Tibial artery (tissue), 4 donors: ENCODE data around the gene MGAT4C.

Experiments used
- DNase-seq, 2 donors: peaks; one replicate each; pipeline ENCODE4 v3.0.0-alpha.2; 2019
- H3K27ac ChIP-seq, 2 donors: fragments of 200-600 bp; sonication (generic) in 1 of 2; 1 replicate in 1 of 2; 2 replicates in 1 of 2; pipeline ENCODE4 v1.5.1; 2018 to 2019; ENCODE audit warnings: mild to moderate bottlenecking in 1 of 2
- H3K27me3 ChIP-seq, 2 donors: fragments of 200-600 bp; sonication (generic) in 1 of 2; one replicate each; pipeline versions ENCODE4 v1.5.1 to v1.6.0; 2016 to 2019
- H3K36me3 ChIP-seq, 3 donors: fragments of 200-600 bp; sonication (generic) in 2 of 3; one replicate each; pipeline ENCODE4 v1.5.1; 2016 to 2019; ENCODE audit warnings: mild to moderate bottlenecking in 2 of 3
- H3K4me1 ChIP-seq, 4 donors: fragments of 200-600 bp; sonication (generic) in 2 of 4; 1 replicate in 3 of 4; 2 replicates in 1 of 4; pipeline ENCODE4 v1.5.1; 2016 to 2019
- H3K4me3 ChIP-seq, 2 donors: fragments of 200-600 bp; sonication (generic) in 1 of 2; 1 replicate in 1 of 2; 2 replicates in 1 of 2; pipeline ENCODE4 v1.5.1; 2018 to 2019; ENCODE audit warnings: mild to moderate bottlenecking in 2 of 2
- H3K9me3 ChIP-seq, 3 donors: fragments of 200-600 bp; sonication (generic) in 1 of 3; one replicate each; pipeline ENCODE4 v1.5.1; 2016 to 2019
- intact Hi-C: fragments of 100-400 bp; cut with DNase I; formaldehyde crosslinking; loops from one replicate; pipeline ENCODE4 v1.15.0; 2023; ENCODE audit warnings: low total_unique reads
- TF ChIP-seq, protein P1 (sequence below), 2 experiments: fragments of 200-600 bp in 1 of 2; fragments of 450-650 bp in 1 of 2; IDR thresholded peaks; one replicate each; pipeline ENCODE4 v1.5.1; 2017 to 2019; ENCODE audit warnings: antibody characterized with exemption in 2 of 2, mild to moderate bottlenecking in 1 of 2, moderate library complexity in 1 of 2

The MGAT4C gene

DNA sequence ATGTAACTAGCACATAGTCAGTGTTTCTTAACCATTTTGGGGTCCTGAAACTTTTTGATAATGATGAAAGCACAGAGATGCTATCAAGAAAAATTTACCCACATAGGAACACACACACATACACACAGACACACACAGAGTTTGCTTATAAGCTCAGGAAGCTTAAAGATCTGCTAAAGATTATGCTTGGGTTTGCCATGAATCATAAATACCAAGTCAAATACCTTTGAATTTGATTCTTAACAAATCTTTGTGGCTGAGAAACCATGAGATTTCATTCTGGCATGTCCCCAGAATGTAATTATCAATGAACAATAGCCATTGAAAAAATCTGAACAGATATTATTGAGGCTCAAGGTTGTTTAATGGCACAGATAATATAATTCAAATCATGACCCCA, 292.9 kb downstream of the MGAT4C start:
- Histone ChIP-seq H3K27me3 (no peaks in the 10 kb centered on the region), H3K27ac (no peak overlapping the region), H3K36me3 (no peaks in the 10 kb centered on the region), H3K9me3 (no peaks in the 10 kb centered on the region), H3K4me1 (no peaks in the 10 kb centered on the region), H3K4me3 (no peak overlapping the region)
- TF ChIP-seq, protein P1, sequence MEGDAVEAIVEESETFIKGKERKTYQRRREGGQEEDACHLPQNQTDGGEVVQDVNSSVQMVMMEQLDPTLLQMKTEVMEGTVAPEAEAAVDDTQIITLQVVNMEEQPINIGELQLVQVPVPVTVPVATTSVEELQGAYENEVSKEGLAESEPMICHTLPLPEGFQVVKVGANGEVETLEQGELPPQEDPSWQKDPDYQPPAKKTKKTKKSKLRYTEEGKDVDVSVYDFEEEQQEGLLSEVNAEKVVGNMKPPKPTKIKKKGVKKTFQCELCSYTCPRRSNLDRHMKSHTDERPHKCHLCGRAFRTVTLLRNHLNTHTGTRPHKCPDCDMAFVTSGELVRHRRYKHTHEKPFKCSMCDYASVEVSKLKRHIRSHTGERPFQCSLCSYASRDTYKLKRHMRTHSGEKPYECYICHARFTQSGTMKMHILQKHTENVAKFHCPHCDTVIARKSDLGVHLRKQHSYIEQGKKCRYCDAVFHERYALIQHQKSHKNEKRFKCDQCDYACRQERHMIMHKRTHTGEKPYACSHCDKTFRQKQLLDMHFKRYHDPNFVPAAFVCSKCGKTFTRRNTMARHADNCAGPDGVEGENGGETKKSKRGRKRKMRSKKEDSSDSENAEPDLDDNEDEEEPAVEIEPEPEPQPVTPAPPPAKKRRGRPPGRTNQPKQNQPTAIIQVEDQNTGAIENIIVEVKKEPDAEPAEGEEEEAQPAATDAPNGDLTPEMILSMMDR (IDR thresholded peaks at IDR 0.05) = no peak
- intact Hi-C loops = no loop called here
- no peak for DNase-seq

DNA sequence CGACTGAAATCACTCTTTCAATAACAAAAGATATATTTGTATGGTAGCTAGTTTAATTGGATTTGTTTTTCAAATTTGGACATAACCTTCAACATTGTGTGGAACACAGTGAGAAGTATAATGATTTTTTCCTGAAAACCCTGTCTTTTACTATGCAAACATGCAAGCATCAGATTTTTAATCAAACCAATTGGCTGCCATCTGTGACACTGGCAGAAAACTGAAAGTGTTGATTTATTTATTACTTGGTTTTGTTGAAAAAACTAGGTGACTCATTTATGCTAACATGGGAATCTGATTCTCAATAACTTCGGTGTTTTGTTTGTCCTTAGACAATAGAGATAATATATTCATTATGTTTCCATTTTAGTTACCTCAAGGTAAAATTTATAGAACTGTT, 300.1 kb downstream of the MGAT4C start:
- intact Hi-C loops = no loop called here
- Histone ChIP-seq H3K4me3 (no peak overlapping the region), H3K27me3 (no peaks in the 10 kb centered on the region)

DNA sequence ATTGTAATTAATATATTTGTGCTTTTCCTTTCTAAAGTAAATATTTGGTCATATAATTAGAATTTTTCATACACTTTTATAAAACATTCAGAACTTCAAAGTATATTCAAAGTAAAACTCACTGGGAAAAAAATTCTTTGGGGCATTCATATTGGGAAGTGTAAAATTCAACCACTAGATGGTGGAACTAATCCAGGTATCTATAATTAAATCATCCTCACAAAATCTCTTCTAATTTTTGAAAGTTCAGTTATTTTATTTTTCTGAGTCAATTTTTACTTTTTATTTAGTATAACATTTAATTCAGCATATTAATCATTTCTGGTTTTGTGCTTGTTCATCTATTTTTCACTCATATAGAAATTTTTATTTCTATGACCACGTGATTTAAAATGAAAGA, 301.1 kb downstream of the MGAT4C start:
- TF ChIP-seq, protein P1 (IDR thresholded peaks at IDR 0.05) = no peak
- no peak overlapping the region for H3K4me3 ChIP-seq
- no peaks in the 10 kb centered on the region for H3K36me3 ChIP-seq
- no peaks in the 10 kb centered on the region for H3K9me3 ChIP-seq
- intact Hi-C loops = no loop called here
- H3K27me3 ChIP-seq = no peaks in the 10 kb centered on the region
- no peaks in the 10 kb centered on the region for H3K4me1 ChIP-seq
- no peak overlapping the region for H3K27ac ChIP-seq
- DNase-seq = no peak

More for the DNA sequence above, 300.1 kb downstream of the MGAT4C start:
- DNase-seq = no peak
- H3K27ac ChIP-seq = no peak overlapping the region
- no peaks in the 10 kb centered on the region for H3K4me1 ChIP-seq
- no peaks in the 10 kb centered on the region for H3K36me3 ChIP-seq
- no peaks in the 10 kb centered on the region for H3K9me3 ChIP-seq
- TF ChIP-seq, protein P1 (IDR thresholded peaks at IDR 0.05) = no peak

DNA sequence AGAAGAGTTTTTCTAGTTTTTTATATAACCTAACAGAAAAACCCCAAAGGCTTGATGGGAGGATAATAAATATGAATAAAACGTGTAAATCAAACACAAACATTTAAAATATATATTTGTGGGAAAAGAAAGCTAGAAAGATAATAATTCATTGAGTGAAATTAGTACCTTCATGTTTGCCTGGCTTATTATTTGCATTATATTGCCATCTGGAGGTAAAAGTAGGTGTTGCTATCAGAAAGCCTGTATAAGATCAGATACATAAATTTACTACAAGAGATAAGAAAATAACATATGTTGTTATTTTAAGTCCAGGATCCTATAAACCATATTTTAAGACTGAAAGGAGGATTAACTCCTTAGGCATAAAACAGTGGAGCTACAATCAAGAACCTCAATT, 304.4 kb downstream of the MGAT4C start:
- Histone ChIP-seq H3K27me3 (no peaks in the 10 kb centered on the region), H3K9me3 (no peaks in the 10 kb centered on the region), H3K27ac (no peak overlapping the region), H3K4me3 (no peak overlapping the region), H3K36me3 (no peaks in the 10 kb centered on the region), H3K4me1 (peaks cover 0 to 16% (median 1%) of the 10 kb centered on the region in 4 donors)
- DNase-seq = no peak
- intact Hi-C loops = no loop called here
- TF ChIP-seq, protein P1 (IDR thresholded peaks at IDR 0.05) = peak in 1 of 2 experiments; percentile 17

DNA sequence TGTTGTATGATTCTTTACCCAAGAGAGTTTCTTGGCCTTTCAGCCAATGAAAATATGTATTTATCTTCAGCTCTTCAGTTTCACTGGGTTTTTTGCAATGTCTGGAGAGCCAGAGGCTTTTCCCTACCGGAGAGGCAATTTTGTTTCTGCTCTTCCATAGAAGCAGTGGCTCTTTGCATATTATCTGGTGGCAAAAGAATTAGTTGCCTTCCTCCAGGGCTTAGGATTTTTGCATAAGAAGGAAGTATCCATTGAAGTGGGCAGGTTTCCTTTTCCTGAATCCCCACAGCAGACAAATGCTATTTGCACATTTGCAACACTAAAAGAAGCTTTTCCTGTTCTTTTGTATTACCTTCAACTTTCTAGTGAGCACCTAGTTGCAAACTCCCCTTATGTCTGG, 306.9 kb downstream of the MGAT4C start:
- no peak overlapping the region for H3K4me3 ChIP-seq
- no peaks in the 10 kb centered on the region for H3K27me3 ChIP-seq
- H3K9me3 ChIP-seq = no peaks in the 10 kb centered on the region
- intact Hi-C loops = no loop called here
- TF ChIP-seq, protein P1 (IDR thresholded peaks at IDR 0.05) = no peak
- no peaks in the 10 kb centered on the region for H3K36me3 ChIP-seq
- no peak overlapping the region for H3K27ac ChIP-seq
- no peak for DNase-seq
- H3K4me1 ChIP-seq = peaks cover 0 to 16% (median 1%) of the 10 kb centered on the region in 4 donors

DNA sequence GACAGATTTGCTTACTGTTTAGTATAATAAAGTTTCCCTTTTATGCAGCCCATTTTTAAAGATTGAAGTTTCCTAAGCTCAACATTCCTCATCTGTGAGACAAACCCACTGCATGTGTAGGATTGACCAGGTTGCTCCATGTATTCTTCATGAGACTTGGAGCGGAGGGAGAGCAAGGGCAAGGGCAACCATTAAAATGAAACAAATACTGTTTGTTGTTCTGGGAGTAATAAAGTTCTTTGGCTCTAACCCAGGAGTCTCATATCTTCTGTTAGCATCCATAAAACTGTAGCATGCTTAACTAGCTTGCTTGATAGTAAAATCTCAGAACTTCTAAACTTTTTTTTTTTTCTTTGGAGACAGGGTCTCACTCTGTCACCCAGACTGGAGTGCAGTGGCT, 307.9 kb downstream of the MGAT4C start:
- Histone ChIP-seq H3K36me3 (no peaks in the 10 kb centered on the region), H3K4me3 (no peak overlapping the region), H3K9me3 (no peaks in the 10 kb centered on the region), H3K27me3 (no peaks in the 10 kb centered on the region), H3K4me1 (peaks cover 0 to 16% (median 1%) of the 10 kb centered on the region in 4 donors), H3K27ac (no peak overlapping the region)
- intact Hi-C loops = no loop called here
- TF ChIP-seq, protein P1 (IDR thresholded peaks at IDR 0.05) = no peak
- DNase-seq = no peak
